Caco-2 (cell line): ENCODE measurements around the gene TMTC2. TPM values are rescaled to one million over a fixed set of nuclear protein-coding genes. Genes with fewer than 3 reads are reported as not detected.
"Not testable (repeated sequence)": the region's sequence is repeated elsewhere in the genome, so short reads cannot be mapped to it uniquely, and the experiment has no call there.

Experiments used
- BruUV-seq: library from RNA; stranded (reverse); fragments of 400-500 nt; replicated peaks from 2 replicates; lab custom pipeline; 2021; lab: Mats Ljungman, UMichigan
- CTCF ChIA-PET: fragments of 300-600 bp; sonication (Branson Sonifier 250); formaldehyde crosslinking; loops from one replicate; lab custom pipeline; 2022; ENCODE audit warnings: antibody characterized with exemption; lab: Charles Lee
- POLR2A ChIA-PET: fragments of 300-600 bp; sonication (Branson Sonifier 250); formaldehyde crosslinking; loops from one replicate; lab custom pipeline; 2022; ENCODE audit warnings: antibody characterized with exemption; lab: Charles Lee
- DNase-seq, 2 experiments: peaks; one replicate each; pipeline versions ENCODE4 v3.0.0 to v3.0.0-alpha.2; 2020 to 2022
- H3K27me3 ChIP-seq: replicated peaks from 2 replicates; pipeline ENCODE4 v1.6.0; 2011; ENCODE audit warnings: low read length; ENCODE audit not compliant: control insufficient read depth, insufficient read depth
- H3K36me3 ChIP-seq: 2 replicates; pipeline ENCODE4 v1.5.1; 2011; ENCODE audit warnings: low read length; ENCODE audit not compliant: control insufficient read depth, insufficient read depth
- H3K4me1 ChIP-seq: fragments of 250-450 bp; sonication (Bioruptor Pico); 2 replicates; pipeline ENCODE4 v1.5.1; 2020; ENCODE audit warnings: mild to moderate bottlenecking
- H3K4me3 ChIP-seq: 2 replicates; pipeline ENCODE4 v1.5.1; 2011; ENCODE audit warnings: low read depth, mild to moderate bottlenecking, control low read depth, low read length
- H3K9me3 ChIP-seq: fragments of 250-450 bp; sonication (Bioruptor Pico); 2 replicates; pipeline ENCODE4 v1.5.1; 2020; ENCODE audit warnings: mild to moderate bottlenecking, moderate library complexity
- H3K27ac Mint-ChIP-seq: one replicate; pipeline ENCODE4 v1.8.0; 2022; ENCODE audit warnings: mixed read lengths; ENCODE audit not compliant: unreplicated experiment
- H3K27me3 Mint-ChIP-seq: one replicate; pipeline ENCODE4 v1.8.0; 2022; ENCODE audit warnings: mixed read lengths; ENCODE audit not compliant: insufficient read depth, unreplicated experiment
- H3K36me3 Mint-ChIP-seq: one replicate; pipeline ENCODE4 v1.8.0; 2022; ENCODE audit warnings: mild to moderate bottlenecking, mixed read lengths; ENCODE audit not compliant: insufficient read depth, unreplicated experiment
- H3K4me1 Mint-ChIP-seq: one replicate; pipeline ENCODE4 v1.8.0; 2022; ENCODE audit warnings: low read depth, mixed read lengths; ENCODE audit not compliant: unreplicated experiment
- H3K4me3 Mint-ChIP-seq: one replicate; pipeline ENCODE4 v1.8.0; 2022; ENCODE audit warnings: mild to moderate bottlenecking, moderate library complexity, mixed read lengths; ENCODE audit not compliant: unreplicated experiment
- H3K9me3 Mint-ChIP-seq: one replicate; pipeline ENCODE4 v1.8.0; 2022; ENCODE audit warnings: mixed read lengths; ENCODE audit not compliant: unreplicated experiment
- CTCF ChIP-seq, 2 experiments: fragments of 200-600 bp in 1 of 2; IDR thresholded peaks; 1 replicate in 1 of 2; 2 replicates in 1 of 2; pipeline versions ENCODE4 v1.5.1 to v1.8.0; 2011 to 2022; ENCODE audit warnings: antibody characterized with exemption in 1 of 2, control low read depth in 1 of 2, inconsistent platforms in 1 of 2, low read depth in 1 of 2, low read length in 1 of 2, mild to moderate bottlenecking in 1 of 2, moderate library complexity in 1 of 2; ENCODE audit not compliant: insufficient read depth in 1 of 2, severe bottlenecking in 1 of 2, unreplicated experiment in 1 of 2
- intact Hi-C: fragments of 100-400 bp; cut with micrococcal nuclease; formaldehyde crosslinking; loops from one replicate; pipeline ENCODE4 v1.10.0; 2022; ENCODE audit not compliant: unreplicated experiment
- total RNA-seq: library from RNA; stranded (reverse); gene quantifications from 2 replicates; pipeline ENCODE4 v1.2.3, GENCODE V29; 2022

Gene TMTC2
- total RNA-seq, 1 experiment from 2014 or later, result 2.2 TPM

- Histone ChIP-seq H3K4me3 (no peak overlapping the region), H3K4me1 (no peaks in the 10 kb centered on the region), H3K27me3 (no peaks in the 10 kb centered on the region), H3K9me3 (no peaks in the 10 kb centered on the region), H3K36me3 (no peaks in the 10 kb centered on the region)
- Mint-ChIP-seq H3K36me3 (no peaks in the 10 kb centered on the region), H3K4me3 (no peak overlapping the region), H3K4me1 (no peaks in the 10 kb centered on the region), H3K9me3 (no peaks in the 10 kb centered on the region), H3K27me3 (no peaks in the 10 kb centered on the region), H3K27ac (no peak overlapping the region)
- POLR2A ChIA-PET, result no interaction called here
- no peak for DNase-seq
- intact Hi-C loops, result no loop called here
- no peak for TF ChIP-seq CTCF (IDR thresholded peaks at IDR 0.05; ENCODE audit: insufficient read depth in 1 of 2, low read depth in 1 of 2, low read length in 1 of 2, severe bottlenecking in 1 of 2, unreplicated experiment in 1 of 2)
- CTCF ChIA-PET, result no interaction called here
- BruUV-seq, result no TSS peak
These were observed 154.8 kb downstream of the TMTC2 start for GRCh38 chr12:82841487-82841904.

- Histone ChIP-seq H3K36me3 (no peaks in the 10 kb centered on the region), H3K27me3 (no peaks in the 10 kb centered on the region), H3K4me1 (no peaks in the 10 kb centered on the region), H3K4me3 (no peak overlapping the region), H3K9me3 (no peaks in the 10 kb centered on the region)
- H3K4me3 Mint-ChIP-seq, result no peak overlapping the region
- DNase-seq, result no peak
- no peak overlapping the region for H3K27ac Mint-ChIP-seq
- ChIA-PET CTCF (no interaction called here), POLR2A (no interaction called here)
- intact Hi-C loops, result no loop called here
- TF ChIP-seq CTCF (IDR thresholded peaks at IDR 0.05; ENCODE audit: insufficient read depth in 1 of 2, low read depth in 1 of 2, low read length in 1 of 2, severe bottlenecking in 1 of 2, unreplicated experiment in 1 of 2), result no peak
- no peaks in the 10 kb centered on the region for H3K36me3 Mint-ChIP-seq
- no peaks in the 10 kb centered on the region for H3K27me3 Mint-ChIP-seq
- H3K9me3 Mint-ChIP-seq, result no peaks in the 10 kb centered on the region
- H3K4me1 Mint-ChIP-seq, result no peaks in the 10 kb centered on the region
- BruUV-seq, result no TSS peak
These were observed 155.8 kb downstream of the TMTC2 start for GRCh38 chr12:82842480-82842879.

GRCh38 chr12:82845076-82845475, 158.4 kb downstream of the TMTC2 start:
- H3K27ac Mint-ChIP-seq, H3K27me3 Mint-ChIP-seq, CTCF ChIA-PET, H3K9me3 ChIP-seq, H3K4me1 Mint-ChIP-seq, DNase-seq, H3K27me3 ChIP-seq, H3K4me1 ChIP-seq, H3K36me3 Mint-ChIP-seq, BruUV-seq, H3K4me3 Mint-ChIP-seq, H3K36me3 ChIP-seq, POLR2A ChIA-PET, intact Hi-C loops, H3K9me3 Mint-ChIP-seq, H3K4me3 ChIP-seq: not testable (repeated sequence)

GRCh38 chr12:82848845-82849244, 162.1 kb downstream of the TMTC2 start:
- Mint-ChIP-seq H3K27me3 (no peaks in the 10 kb centered on the region), H3K4me1 (no peaks in the 10 kb centered on the region)
- POLR2A ChIA-PET, result no interaction called here

More at GRCh38 chr12:82848845-82849244, 162.1 kb downstream of the TMTC2 start:
- Histone ChIP-seq H3K27me3 (no peaks in the 10 kb centered on the region), H3K9me3 (no peaks in the 10 kb centered on the region), H3K4me1 (no peaks in the 10 kb centered on the region), H3K4me3 (no peak overlapping the region), H3K36me3 (no peaks in the 10 kb centered on the region)
- Mint-ChIP-seq H3K4me3 (no peak overlapping the region), H3K27ac (no peak overlapping the region), H3K9me3 (no peaks in the 10 kb centered on the region), H3K36me3 (no peaks in the 10 kb centered on the region)
- no peak for DNase-seq
- CTCF ChIA-PET, result no interaction called here
- TF ChIP-seq CTCF (IDR thresholded peaks at IDR 0.05; ENCODE audit: insufficient read depth in 1 of 2, low read depth in 1 of 2, low read length in 1 of 2, severe bottlenecking in 1 of 2, unreplicated experiment in 1 of 2), result no peak
- no TSS peak for BruUV-seq
- intact Hi-C loops, result no loop called here
